HG03571 (cell line): ENCODE measurements around the gene DHRS13.
A peak's percentile ranks its signal among the peaks of the same experiment; 100 is the strongest.
"Not testable (repeated sequence)": the region's sequence is repeated elsewhere in the genome, so short reads cannot be mapped to it uniquely, and the experiment has no call there.

Experiments
- ATAC-seq: cut with Tn5 transposase; IDR thresholded peaks from one replicate; pipeline ENCODE4 v1.9.1; 2021; ENCODE audit not compliant: unreplicated experiment

DHRS13 gene

DNA sequence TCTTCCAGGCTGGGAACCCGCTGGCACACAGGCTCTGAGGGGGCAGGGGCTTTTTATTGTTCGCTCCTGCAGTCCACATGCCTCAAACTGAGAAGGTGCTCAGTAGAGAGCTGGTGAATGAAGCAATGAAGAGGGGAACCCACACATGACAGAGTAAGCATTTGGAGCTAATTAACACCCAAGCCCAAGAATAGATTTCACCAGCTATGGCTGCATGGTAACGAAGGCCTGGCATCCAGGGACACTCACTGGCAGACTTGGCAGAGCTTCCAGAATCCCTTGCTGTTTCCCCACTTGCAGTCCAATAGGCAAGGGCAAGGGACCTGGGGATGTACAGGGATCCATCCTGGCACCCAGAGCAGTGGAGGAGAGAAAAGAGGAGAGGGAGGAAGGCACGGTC is 17.5 kb downstream of the DHRS13 start:
- no peak for ATAC-seq

DNA sequence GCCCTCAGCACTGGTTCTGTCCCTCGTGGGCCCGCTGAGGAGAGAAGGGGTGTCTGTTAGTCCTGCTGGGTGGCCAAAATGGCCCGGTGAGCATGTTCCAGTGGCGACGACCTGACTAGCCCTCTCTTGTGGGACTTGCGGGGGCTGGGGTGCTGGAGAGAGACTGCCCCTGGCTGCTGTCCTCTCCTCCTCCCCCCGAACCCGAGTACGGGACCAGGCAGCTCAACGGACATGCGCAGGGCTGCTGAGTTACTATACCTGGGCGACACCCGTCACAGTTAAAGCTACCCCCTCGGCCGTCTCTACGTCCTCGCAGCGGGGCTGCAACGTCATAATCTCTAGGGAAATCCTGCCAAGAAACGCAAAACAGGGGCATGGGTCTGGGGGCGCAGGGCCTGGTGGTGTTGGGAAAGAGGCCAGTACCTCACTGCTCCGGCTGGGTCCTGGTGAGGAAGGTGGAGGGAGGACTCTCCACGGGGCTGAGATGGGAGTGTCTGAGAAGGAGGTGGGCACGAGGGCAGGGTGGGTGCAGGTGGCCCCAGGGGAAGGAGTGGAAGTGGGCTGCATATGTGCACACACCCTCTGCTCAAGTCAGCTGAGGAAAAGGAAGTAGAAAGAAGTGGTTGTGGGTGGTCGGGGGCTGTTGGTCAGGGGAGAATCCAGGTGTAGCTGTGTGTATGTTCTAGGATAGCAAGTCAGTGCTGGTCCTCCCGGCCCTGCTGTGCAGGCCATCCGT is 18.7 kb downstream of the DHRS13 start:
- ATAC-seq: no peak

DNA sequence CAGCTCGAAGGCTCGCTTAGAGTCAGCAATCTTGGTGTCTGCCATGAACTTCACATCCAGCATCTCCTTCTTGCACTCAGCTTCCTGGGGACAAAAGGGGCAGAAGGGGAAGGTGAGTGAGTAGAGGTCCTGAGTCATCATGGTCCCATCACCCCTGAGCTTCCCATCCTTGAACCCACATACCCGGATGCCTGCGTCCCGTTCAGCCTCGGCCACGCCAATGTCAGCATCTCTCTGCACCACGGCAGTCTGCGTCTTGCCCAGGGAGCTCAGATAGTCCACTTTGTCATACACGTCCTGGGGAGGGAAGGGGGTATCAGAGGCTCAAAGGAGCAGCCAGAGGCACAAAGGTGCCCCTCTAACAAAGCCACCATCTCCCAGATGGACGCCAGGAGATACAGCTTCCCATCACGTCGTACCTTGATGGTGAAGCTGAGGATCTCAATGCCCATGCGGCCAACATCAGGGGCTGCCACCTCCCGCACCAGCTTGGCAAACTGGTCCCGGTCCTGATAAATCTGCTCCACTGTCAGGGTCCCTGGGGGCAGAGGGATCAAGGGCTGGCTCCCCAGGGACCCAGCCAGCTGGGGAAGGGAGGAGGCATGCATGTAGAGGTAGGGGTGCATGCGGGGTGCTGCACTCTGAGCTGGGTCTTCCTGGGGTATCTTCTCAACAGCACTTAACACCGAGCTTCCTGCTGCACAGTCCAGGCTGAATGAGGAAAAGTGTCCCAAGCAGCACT is 20.6 kb downstream of the DHRS13 start:
- no peak for ATAC-seq

DNA sequence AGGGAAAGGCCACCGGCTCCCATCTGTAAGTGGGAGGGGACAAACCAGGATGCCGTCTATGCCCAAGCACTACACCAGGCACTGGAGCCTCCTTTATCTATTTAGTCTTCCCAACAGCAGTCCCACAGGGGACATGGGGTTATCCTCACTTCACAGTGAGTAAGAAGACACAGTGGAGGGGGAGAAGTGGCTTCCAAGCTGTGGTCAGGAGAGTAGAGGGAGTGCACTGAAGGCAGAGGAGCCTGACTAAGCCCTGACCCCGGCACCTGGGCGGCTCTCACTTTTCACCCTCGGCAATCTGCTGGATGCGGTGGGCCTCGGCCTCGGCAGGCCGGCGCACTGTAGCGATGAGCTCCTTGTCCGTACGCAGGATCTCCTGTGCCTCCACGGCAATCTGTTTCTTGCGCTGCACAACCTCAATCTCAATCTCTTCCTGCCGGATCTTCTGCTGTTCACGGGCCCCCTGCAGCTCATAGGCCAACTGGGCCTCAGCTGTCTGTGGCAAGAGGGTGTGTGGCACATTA is 21.3 kb downstream of the DHRS13 start:
- ATAC-seq: no peak

DNA sequence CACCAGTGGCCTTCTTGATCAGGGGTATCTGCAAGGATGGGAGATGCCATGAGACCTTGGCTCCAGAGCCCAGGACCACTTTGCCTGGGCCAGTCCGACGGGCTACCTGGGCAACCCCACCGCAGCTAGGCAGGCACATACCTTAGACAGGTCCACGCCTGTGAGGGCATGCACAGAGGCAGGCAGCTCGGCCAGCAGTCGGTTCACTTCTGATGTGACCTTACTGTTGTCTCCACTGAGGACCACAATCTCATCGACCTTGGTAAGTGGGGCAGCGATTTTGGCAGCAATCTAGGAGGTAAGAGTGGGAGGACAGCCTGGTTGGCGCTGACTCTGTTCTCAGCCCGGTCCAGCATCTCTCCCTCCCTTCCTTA is 22.3 kb downstream of the DHRS13 start:
- no peak for ATAC-seq

DNA sequence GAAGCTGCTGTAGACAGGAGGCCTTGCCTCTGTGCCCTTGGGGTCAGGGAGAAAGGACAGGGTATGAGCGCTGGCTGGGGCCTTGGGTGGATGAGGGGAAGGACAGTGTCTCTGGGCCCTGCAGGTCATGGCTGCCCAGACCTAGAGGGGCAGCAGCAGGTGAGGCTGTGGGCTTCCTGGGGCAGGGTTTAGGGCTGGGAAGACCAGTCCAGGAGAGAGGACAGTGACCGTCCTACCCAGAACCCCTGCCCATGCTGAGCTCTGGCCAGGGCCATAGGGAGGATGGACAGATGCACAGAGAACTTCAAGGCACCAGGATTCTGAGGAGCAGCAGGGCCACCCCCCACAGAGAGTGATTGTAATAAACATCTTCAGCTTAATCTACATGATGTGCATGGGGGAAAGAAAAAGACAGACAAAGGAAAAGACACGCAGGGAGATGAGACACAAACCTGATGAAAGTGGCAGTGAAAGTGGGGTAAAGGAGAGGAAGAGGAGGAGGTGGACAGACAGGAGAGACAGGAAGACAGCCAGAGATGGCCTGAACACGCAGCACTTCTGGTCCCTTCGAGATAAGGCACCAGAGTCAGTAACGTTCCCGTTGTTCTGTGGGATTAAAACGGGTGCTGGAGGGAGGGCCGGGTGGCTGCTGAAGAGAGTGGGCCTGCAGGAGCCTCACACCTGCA is 22.9 kb downstream of the DHRS13 start:
- ATAC-seq: no peak

DNA sequence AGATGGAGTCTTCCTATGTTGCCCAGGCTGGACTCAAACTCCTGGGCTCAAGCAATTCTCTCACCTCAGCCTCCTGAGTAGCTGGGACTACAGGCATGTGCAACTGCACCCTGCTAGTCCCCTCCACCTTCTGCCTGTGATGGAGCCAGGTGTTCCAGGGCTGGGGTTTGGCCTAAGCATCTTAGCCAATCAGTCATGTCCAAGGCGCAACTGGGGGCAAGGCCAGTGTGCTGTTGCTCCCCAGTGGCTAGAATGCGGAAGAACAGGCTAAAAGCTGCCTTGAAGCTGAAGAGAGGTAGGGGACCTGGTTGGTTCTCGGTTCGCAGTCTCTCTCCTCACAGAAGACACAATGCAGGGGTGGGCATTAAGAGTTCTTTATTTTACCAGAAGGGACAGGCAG is 23.9 kb downstream of the DHRS13 start:
- no peak for ATAC-seq

DNA sequence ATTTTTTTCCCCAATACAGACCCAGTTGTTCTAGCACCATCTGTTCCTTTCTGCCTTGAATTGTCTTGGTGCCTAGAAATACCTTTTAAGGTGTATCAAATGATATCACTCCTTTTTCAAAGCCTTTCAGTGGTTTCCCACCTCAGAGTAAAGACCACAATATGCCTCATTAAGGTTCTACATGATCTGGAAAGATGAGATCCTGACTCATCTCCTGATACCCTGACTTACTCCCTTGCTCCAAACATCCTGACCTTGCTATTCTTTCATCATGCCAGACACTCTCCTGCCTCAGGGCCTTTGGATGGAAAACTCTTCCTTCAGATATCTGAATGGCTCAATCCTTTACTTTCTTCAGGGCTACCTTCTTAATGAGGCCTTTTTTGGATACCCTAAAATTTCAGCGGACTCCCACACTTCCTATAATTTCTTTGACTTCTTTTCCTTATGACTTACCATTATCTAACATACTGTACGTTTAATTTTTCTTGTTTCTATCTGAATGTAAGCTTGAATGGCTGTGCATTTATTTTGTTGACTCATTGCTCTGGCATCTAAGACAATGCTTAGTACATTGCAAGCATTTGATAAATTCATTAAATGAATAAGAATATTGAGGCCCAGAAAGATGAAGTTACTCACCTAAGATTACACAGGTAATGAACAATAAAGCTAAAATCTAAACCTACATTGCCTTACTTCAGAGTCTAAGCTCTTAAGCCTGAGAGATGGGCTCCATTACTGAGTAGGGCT is 24.5 kb downstream of the DHRS13 start:
- no peak for ATAC-seq

DNA sequence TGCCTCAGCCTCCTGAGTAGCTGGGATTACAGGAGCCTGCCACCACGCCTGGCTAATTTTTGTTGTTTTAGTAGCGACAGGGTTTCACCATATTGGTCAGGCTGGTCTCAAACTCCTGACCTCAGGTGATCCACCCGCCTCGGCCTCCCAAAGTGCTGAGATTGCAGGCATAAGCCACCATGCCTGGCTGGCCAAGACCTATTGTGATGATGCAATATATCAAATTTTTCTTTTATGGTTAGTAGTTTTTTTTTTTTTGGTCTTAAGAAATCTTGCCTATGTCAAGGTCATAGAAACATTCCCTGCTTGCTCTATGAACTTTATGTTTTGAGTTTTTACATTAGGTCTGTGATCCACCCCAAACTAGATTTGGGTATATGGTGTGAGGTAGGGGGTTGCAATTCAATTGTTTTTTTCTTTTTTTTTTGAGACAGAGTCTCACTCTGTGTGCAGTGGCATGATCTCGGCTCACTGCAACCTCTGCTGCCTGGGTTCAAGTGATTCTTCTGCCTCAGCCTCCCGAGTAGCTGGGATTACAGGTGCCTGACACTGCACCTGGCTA is 25.6 kb downstream of the DHRS13 start:
- ATAC-seq: not testable (repeated sequence)

DNA sequence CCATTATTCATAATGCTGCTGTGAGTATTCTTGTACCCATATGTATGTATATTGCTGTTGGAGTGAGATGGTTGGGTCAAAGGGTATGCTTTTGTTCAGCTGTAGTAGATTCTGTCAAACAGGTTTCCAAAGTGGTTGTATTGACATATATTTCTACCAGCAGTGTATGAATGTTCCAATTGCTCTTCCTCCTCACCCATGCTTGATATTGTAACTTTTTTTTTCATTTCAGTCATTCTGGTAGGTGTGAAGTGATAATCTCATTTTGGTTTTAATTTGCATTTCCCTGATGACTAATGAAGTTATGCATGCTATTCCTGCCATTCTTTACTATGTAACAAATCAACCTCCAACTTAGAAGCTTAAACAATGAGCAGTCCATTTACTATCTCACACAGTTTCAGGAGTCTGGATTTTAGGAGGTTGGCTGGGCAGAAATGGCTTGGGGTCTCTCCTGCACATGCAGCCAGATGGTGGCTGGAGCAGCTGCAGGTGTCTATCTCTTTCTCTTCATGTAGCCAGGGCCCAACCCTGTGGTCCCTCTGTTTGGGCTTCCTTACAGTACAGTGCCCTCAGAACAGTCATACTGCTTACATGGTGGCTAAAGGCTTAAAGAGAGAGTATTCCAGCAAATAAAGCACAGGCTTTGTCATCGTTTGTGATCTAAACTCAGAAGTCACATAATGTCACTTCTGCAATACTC is 26.9 kb downstream of the DHRS13 start:
- ATAC-seq: no peak

DNA sequence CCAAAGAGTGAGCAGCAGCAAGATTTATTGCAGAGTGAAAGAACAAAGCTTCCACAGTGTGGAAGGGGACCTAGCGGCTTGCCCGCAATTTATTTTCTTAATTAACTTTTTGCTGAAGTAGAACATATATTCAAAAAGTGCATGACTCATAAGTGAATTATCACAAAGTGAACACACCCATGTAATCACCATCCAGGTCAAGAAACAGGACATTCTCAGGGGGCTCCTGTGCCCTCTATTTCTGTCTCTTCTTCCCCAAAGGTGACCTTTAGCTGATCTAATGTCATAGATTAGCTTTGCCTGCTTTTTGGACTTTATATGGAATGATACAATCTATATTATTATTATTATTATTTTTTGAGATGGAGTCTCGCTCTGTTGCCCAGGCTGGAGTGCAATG is 28.1 kb downstream of the DHRS13 start:
- ATAC-seq: no peak

DNA sequence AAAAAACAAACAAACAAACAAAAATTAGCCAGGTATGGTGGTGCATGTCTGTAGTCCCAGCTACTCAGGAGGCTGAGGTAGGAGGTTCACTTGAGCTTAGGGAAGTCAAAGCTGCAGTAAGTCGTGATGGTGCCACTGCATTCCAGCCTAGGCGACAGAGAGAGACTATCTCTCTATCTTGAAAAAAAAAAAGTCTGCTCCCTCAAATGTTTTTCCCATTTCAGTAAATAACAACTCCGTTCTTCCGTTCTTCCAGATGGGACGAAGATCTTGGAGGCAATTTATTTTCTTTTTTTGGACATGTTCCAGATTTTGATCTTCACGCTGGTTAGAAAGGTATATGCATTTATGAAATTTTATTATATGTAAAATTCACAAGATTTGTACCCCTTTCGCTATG is 29.0 kb downstream of the DHRS13 start:
- ATAC-seq: no peak

DNA sequence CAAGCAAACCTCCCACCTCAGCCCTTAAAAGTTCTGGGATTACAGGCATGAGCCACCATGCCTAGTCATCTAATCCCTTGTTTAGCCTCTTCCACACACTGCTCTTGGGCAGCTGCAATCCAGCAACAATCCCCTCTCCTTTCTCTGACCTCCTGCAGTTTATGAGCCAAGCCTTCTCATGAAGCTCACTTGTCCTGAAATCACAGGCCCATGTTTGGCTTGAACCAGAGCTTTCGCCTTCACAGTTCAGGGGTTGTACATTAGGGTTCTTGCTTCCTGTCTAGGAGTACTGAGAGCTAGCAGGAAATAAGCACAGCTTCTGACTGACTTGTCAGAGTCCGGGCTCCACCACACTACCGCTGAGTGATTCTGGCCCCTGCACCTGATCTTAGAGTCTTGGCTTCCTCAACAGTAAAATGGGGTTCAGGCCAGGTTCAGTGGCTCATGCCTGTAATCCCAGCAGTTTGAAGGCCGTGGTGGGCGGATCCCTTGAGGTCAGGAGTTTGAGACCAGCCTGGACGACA is 31.8 kb downstream of the DHRS13 start:
- peak; percentile 87 for ATAC-seq

DNA sequence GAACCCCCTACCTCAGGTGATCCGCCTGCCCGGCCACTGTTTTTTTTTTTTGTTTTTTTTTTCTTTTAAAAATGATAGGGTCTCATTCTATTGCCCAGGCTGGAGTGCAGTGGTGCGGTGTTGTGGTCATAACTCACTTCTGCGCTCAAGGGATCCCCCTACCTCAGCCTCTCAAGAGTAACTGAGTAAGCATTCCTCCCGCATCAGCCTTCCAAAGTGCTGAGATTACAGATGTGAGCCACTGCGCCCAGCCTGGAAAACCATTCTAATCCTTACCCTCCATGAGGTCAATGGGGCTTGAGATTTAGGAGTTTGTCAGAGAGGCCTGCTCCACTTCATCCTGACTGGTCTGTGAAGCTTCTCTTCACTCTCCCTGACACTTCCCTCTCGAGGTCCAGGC is 35.6 kb downstream of the DHRS13 start:
- ATAC-seq: no peak

DNA sequence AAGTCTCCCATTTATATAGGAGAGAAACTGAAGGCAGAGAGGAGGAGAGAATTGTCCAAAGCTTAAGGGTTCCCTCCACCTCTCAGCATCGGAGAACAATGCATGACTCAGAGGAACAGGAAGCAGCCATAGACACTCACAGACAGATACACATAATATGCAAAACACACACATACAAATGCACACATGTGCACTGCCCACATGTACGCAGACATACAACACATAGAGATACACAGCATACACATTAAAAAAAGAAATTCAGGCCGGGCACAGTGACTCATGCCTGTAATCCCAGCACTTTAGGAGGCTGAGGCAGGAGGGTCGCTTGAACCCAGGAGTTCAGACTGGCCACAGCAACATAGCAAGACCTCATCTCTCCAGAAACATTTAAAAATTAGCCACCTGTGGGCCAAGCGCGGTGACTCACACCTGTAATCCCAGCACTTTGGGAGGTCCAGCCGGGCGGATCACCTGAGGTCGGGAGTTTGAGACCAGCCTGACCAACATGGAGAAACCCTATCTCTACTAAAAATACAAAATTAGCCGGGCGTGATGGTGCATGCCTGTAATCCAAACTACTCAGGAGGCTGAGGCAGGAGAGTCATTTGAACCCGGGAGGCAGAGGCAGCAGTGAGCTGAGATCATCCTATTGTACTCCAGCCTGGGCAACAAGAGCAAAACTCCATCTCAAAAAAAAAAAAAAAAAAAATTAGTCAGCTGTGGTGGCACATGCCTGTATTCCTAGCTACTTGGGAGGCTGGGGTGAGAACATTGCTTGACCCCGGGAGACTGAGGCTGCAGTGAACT is 36.7 kb downstream of the DHRS13 start:
- no peak for ATAC-seq

DNA sequence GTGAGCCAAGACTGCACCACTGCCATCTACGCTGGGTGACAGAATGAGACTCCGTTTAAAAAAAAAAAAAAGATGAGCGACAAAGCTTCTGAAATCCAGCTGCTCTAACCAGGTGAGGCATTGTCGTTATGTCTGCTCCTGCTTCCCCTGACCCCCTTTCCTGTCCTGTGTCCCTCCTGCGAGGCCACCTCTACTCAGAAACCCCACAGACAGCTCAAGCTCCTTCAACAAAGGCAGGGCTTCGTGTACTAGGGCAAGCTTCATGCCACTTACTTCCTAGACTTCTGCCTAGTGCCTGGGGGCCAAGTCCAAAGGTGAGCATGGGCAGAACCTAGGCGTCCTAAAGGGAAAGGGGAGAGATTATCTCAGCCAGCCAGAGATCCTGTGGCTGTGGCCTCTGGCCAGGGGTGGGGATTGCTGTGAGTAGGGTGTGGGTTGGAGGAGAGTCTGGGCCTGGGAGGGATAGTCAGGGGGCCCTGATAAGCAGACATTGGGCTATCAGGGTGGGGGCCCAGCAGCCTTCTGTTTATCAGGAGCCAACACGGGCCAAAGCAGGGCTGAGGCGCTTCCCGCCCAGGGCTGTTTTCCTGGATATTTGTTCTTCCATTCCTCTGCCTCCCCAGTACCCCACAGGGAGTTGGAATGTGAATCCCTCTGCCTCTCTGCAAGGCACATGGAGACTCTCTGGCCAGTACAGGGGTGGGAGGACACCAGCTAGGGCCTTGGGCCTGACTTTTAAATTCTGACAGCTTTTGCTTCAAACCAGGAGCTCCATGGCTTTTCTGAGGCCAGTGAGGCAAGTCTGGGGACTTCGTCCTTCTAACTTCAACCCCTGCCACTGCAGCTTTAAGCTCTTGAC is 37.7 kb downstream of the DHRS13 start:
- no peak for ATAC-seq

DNA sequence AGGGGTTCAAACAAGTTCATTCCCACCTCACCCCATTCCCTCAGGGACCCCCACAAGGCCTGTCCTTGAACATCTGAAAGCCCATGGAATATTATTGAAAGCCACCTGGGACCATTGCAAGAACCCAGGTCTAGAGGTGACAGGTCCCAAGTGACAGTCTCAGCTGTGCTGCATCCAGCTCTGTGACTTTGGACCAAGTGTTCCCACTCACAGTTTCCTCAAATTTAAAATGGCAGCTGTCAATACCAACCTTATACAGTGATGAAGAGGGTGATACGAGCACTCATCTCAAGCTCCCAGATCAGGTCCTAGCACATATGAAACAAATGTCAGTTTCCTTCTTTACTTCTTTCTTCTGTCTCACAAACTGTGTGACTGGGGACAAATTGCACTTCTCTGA is 38.9 kb downstream of the DHRS13 start:
- ATAC-seq: no peak

DNA sequence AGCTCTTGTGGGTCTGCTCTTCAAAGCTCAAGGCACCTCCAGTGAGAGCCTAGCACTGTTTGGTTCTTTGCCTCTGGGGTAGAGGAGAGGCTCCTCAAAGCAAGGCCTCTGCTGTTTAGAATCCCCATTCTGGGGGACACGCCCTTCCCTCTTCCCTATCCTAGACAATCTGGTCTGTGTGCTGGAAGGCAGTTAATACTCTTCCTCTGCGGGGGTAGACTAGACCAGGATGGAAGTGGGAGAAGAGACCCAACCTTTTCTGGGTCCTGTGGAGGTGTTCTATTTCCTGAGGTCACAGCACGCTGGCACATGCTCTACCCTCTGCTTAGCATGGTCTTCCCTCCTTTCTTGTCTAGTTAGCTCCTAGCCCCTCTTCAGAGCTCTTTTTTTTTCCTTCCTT is 40.3 kb downstream of the DHRS13 start:
- ATAC-seq: no peak
